Heart left ventricle (tissue), 13 donors: ENCODE measurements around the gene SLC51A.

Experiments
- POLR2A ChIP-seq, 2 donors: fragments of 450-650 bp; IDR thresholded peaks; one replicate each; pipeline ENCODE4 v1.6.1; 2017; ENCODE audit warnings: antibody characterized with exemption in 2 of 2, mild to moderate bottlenecking in 2 of 2, moderate library complexity in 2 of 2
- TF ChIP-seq, protein P1 (sequence below), 12 donors: fragments of 200-600 bp; sonication (generic) in 4 of 12; IDR thresholded peaks; one replicate each; pipeline versions ENCODE4 v1.5.0 to v1.8.0; 2018 to 2022; ENCODE audit warnings: antibody characterized with exemption in 12 of 12, mild to moderate bottlenecking in 5 of 12
- donor health status: ischemic (EF 13 %, LVEDD 7.1; RV severe dilation, severe dysfunction).
- donor health status: DM: no; HTN: yes; CAD: no.
- donor health status: DM: no; HTN: no; CAD: no.
- donor health status: ischemic (EF 25% LVEDD 6.9; RV normal size, moderate dysfunction).
- donor health status: ischemic (EF 25% LVEDD 5.7; RV mildly dilated, moderate dysfunction).
- donor health status: ischemic (EF 35%, LVEDD 5.7; RV mildly dilated, moderate dysfunction).
- donor health status: nonischemic (EF 11% LVEDD 7.7; RV severe dilation, severe dysfunction).
- donor health status: DM: yes; HTN: yes; CAD: no.
- donor health status: PGD.
- donor health status: ischemic (EF 29% LVEDD 5.4; RV normal size, mild dysfunction).
- donor health status: nonischemic (EF 23%, LVEDD 6.1; RV moderate dilation, normal function).

DNA sequence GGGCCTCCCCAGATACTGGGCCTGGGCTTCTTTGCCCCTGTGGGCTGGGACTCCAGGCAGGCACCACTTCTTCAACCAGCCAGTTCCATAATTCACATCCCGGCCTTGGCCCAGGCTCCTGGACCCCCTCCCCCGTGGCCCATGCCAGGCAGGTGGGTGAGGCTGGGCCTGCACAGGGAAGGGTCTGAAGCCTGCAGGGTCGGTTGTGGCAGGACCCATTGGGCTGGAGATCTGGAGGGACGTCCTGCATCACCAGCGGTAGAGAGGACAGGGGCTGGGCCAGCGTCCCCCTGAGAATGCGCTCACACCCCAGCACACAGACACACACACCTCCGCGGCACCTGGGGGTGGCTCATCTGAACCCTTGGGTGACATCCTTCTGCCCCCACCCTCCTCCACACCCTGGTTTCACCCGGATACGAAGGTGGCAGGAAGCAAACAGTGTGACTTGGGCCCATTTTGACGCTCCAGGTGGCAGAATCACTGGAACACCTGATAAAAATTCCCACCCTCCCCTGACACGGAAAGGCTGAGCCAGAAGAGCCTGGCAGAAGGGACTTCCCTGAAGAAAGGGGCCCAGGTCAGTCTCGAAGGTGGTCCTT is 20.6 kb upstream of the SLC51A start:
- TF ChIP-seq, protein P1, sequence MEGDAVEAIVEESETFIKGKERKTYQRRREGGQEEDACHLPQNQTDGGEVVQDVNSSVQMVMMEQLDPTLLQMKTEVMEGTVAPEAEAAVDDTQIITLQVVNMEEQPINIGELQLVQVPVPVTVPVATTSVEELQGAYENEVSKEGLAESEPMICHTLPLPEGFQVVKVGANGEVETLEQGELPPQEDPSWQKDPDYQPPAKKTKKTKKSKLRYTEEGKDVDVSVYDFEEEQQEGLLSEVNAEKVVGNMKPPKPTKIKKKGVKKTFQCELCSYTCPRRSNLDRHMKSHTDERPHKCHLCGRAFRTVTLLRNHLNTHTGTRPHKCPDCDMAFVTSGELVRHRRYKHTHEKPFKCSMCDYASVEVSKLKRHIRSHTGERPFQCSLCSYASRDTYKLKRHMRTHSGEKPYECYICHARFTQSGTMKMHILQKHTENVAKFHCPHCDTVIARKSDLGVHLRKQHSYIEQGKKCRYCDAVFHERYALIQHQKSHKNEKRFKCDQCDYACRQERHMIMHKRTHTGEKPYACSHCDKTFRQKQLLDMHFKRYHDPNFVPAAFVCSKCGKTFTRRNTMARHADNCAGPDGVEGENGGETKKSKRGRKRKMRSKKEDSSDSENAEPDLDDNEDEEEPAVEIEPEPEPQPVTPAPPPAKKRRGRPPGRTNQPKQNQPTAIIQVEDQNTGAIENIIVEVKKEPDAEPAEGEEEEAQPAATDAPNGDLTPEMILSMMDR (IDR thresholded peaks at IDR 0.05): no peak
- TF ChIP-seq POLR2A (IDR thresholded peaks at IDR 0.05): no peak
